ENCODE measurements around the gene SYCE3.

DNA sequence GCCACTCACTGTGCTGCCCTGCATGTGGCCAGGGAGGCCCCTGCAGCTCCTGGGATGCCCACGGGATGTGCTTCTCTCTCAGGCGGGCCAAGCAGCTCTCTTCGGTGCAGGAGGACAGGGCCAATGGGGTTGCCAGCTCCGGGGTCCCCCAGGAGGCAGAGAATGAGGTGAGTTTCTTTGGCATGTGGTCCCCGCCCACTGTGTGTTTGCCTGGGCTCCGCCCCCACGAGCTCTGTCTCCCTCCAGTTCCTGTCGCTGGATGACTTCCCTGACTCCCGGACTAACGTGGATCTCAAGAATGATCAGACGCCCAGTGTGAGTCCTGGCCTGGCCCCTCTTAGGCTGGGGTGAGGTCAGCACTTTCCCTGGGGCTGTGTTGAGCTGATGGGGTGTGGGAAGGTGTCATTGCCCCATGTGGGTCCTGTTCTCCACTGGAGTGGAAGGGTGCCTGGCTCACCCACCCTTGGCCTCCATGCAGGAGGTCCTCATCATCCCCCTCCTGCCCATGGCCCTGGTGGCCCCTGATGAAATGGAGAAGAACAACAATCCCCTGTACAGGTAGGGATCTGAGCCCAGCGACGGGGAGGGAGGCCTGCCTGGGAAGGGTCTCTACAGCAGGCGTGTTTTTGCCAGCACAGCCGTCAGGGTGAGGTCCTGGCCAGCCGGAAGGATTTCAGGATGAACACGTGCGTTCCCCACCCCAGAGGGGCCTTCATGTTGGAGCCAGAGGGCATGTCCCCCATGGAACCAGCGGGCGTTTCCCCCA is 45.0 kb downstream of the SYCE3 start:
- TF ChIP-seq, protein P1, sequence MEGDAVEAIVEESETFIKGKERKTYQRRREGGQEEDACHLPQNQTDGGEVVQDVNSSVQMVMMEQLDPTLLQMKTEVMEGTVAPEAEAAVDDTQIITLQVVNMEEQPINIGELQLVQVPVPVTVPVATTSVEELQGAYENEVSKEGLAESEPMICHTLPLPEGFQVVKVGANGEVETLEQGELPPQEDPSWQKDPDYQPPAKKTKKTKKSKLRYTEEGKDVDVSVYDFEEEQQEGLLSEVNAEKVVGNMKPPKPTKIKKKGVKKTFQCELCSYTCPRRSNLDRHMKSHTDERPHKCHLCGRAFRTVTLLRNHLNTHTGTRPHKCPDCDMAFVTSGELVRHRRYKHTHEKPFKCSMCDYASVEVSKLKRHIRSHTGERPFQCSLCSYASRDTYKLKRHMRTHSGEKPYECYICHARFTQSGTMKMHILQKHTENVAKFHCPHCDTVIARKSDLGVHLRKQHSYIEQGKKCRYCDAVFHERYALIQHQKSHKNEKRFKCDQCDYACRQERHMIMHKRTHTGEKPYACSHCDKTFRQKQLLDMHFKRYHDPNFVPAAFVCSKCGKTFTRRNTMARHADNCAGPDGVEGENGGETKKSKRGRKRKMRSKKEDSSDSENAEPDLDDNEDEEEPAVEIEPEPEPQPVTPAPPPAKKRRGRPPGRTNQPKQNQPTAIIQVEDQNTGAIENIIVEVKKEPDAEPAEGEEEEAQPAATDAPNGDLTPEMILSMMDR (IDR thresholded peaks at IDR 0.05): no peak
- no peak for TF ChIP-seq ZFX (IDR thresholded peaks at IDR 0.05; ENCODE audit: borderline replicate concordance)
